LNCAP (cell line): ENCODE results near the gene ASS1.

Experiments
- CTCF ChIP-seq: fragments of 450-650 bp; IDR thresholded peaks from 2 replicates; pipeline ENCODE4 v1.5.1; 2017; ENCODE audit warnings: mild to moderate bottlenecking

Gene ASS1

GRCh38 chr9:130432362-130432761 lies 12.4 kb upstream of the ASS1 start:
- 0 out of 2 replicates have a peak, but pooled peaks have one; percentile 9 for TF ChIP-seq CTCF

GRCh38 chr9:130432796-130433167 lies 12.0 kb upstream of the ASS1 start:
- TF ChIP-seq CTCF, result no peak

- TF ChIP-seq CTCF, result no peak
Measured at GRCh38 chr9:130433168-130433946, 11.4 kb upstream of the ASS1 start.

- TF ChIP-seq CTCF, result no peak
Measured at GRCh38 chr9:130433947-130434262, 10.9 kb upstream of the ASS1 start.

GRCh38 chr9:130437011-130437789 lies 7.6 kb upstream of the ASS1 start:
- TF ChIP-seq CTCF, result no peak

GRCh38 chr9:130438382-130438981 lies 6.3 kb upstream of the ASS1 start:
- TF ChIP-seq CTCF, result no peak

- no peak for TF ChIP-seq CTCF
Measured at GRCh38 chr9:130441031-130441430, 3.7 kb upstream of the ASS1 start.
